Measurements from ENCODE around the gene PRKG2. TPM values are rescaled to one million over a fixed set of nuclear protein-coding genes. Genes with fewer than 3 reads are reported as not detected.

The PRKG2 gene
- total and polyA plus RNA-seq, 12 donors = 0.16 to 0.55 (median 0.20) TPM; not detected in 6

- Histone ChIP-seq H3K4me1 (replicated peaks in 1 of 2) (no peaks in the 10 kb centered on the region), H3K9me3 (replicated peaks in 1 of 3) (no peaks in the 10 kb centered on the region), H3K27me3 (no peaks in the 10 kb centered on the region), H3K27ac (no peak overlapping the region), H3K36me3 (replicated peaks in 1 of 2) (no peaks in the 10 kb centered on the region), H3K4me3 (no peak overlapping the region)
- WGBS, 4 donors = 50 to 61% (median 54%) methylated on average over 8 of the region's 8 CpGs
- peak in 4 of 7 donors; percentile 2 to 17 (median 14) for DNase-seq
- intact Hi-C loops (cut with DNase I) = no loop called here
- TF ChIP-seq CTCF (IDR thresholded peaks at IDR 0.05) (no peak), POLR2A (IDR thresholded peaks at IDR 0.05) (no peak)
These were observed 78.7 kb downstream of the PRKG2 start for GRCh38 chr4:81136161-81136905.

GRCh38 chr4:81135501-81135900 is 79.5 kb downstream of the PRKG2 start:
- 34 to 51% (median 39%) methylated on average over 2 of the region's 2 CpGs for WGBS, 4 donors
- Histone ChIP-seq H3K9me3 (replicated peaks in 1 of 3) (no peaks in the 10 kb centered on the region), H3K27ac (no peak overlapping the region), H3K4me1 (replicated peaks in 1 of 2) (no peaks in the 10 kb centered on the region), H3K27me3 (no peaks in the 10 kb centered on the region), H3K36me3 (replicated peaks in 1 of 2) (no peaks in the 10 kb centered on the region), H3K4me3 (no peak overlapping the region)
- intact Hi-C loops (cut with DNase I) = no loop called here
- TF ChIP-seq CTCF (IDR thresholded peaks at IDR 0.05) = no peak
- no peak for DNase-seq

GRCh38 chr4:81131563-81131962 is 83.5 kb downstream of the PRKG2 start:
- no peaks in the 10 kb centered on the region for H3K4me1 ChIP-seq (replicated peaks in 1 of 2)
- no peaks in the 10 kb centered on the region for H3K36me3 ChIP-seq (replicated peaks in 1 of 2)
- intact Hi-C loops (cut with DNase I) = no loop called here
- no peak for TF ChIP-seq POLR2A (IDR thresholded peaks at IDR 0.05)
- no peak for TF ChIP-seq CTCF (IDR thresholded peaks at IDR 0.05)
- DNase-seq = no peak
- no peak overlapping the region for H3K27ac ChIP-seq
- no peak overlapping the region for H3K4me3 ChIP-seq
- 56 to 75% (median 70%) methylated on average over 2 of the region's 2 CpGs for WGBS, 4 donors
- no peaks in the 10 kb centered on the region for H3K9me3 ChIP-seq (replicated peaks in 1 of 3)
- H3K27me3 ChIP-seq = no peaks in the 10 kb centered on the region

GRCh38 chr4:81131066-81131465 is 84.0 kb downstream of the PRKG2 start:
- TF ChIP-seq POLR2A (IDR thresholded peaks at IDR 0.05) (no peak), CTCF (IDR thresholded peaks at IDR 0.05) (no peak)
- WGBS, 4 donors = 55 to 71% (median 63%) methylated on average over 3 to 4 of the region's 4 CpGs
- H3K4me3 ChIP-seq = no peak overlapping the region
- H3K27ac ChIP-seq = no peak overlapping the region
- DNase-seq = no peak
- intact Hi-C loops (cut with DNase I) = no loop called here
- H3K4me1 ChIP-seq (replicated peaks in 1 of 2) = no peaks in the 10 kb centered on the region
- H3K27me3 ChIP-seq = no peaks in the 10 kb centered on the region
- H3K9me3 ChIP-seq (replicated peaks in 1 of 3) = no peaks in the 10 kb centered on the region
- no peaks in the 10 kb centered on the region for H3K36me3 ChIP-seq (replicated peaks in 1 of 2)
